ENCODE data around the gene FADS6.

GRCh38 chr17:74842146-74842598 is 51.3 kb downstream of the FADS6 start:
- TF ChIP-seq ZNF274 (IDR thresholded peaks at IDR 0.05; ENCODE audit: low read depth, low read length) (no peak), SUZ12 (IDR thresholded peaks at IDR 0.05; ENCODE audit: extremely low read depth, insufficient read depth, insufficient read length) (no peak), YY1 (IDR thresholded peaks at IDR 0.05; ENCODE audit: insufficient read depth, insufficient read length) (no peak)
